ACC112 (cell line): ENCODE data around the gene DCTPP1.
"Not testable (repeated sequence)": the region's sequence is repeated elsewhere in the genome, so short reads cannot be mapped to it uniquely, and the experiment has no call there.

Experiments
- H2AFZ ChIP-seq: fragments of 200-600 bp; sonication (generic); one replicate; pipeline ENCODE4 v1.6.0; 2017; ENCODE audit warnings: antibody characterized with exemption, low read length; ENCODE audit not compliant: unreplicated experiment
- H3K27ac ChIP-seq: fragments of 200-600 bp; sonication (generic); 2 replicates; pipeline ENCODE4 v1.5.1; 2014; ENCODE audit warnings: low read depth, mild to moderate bottlenecking, antibody characterized with exemption, low read length, moderate library complexity
- H3K27me3 ChIP-seq: fragments of 200-600 bp; sonication (generic); 2 replicates; pipeline ENCODE4 v1.6.1; 2014; ENCODE audit warnings: mild to moderate bottlenecking, antibody characterized with exemption, low read length, moderate library complexity, mixed read lengths; ENCODE audit not compliant: insufficient read depth
- H3K36me3 ChIP-seq: fragments of 200-600 bp; sonication (generic); 2 replicates; pipeline ENCODE4 v1.6.1; 2016; ENCODE audit warnings: mild to moderate bottlenecking, antibody characterized with exemption, low read length, moderate library complexity, mixed read lengths; ENCODE audit not compliant: insufficient read depth
- H3K4me1 ChIP-seq: fragments of 200-600 bp; sonication (generic); one replicate; pipeline ENCODE4 v1.6.1; 2016; ENCODE audit warnings: low read length, mixed read lengths; ENCODE audit not compliant: insufficient read depth, unreplicated experiment, control insufficient read depth
- H3K4me3 ChIP-seq: fragments of 200-600 bp; sonication (generic); 2 replicates; pipeline ENCODE4 v1.5.1; 2014; ENCODE audit warnings: mild to moderate bottlenecking, low read depth, low read length
- H3K79me2 ChIP-seq: fragments of 200-600 bp; sonication (generic); one replicate; pipeline ENCODE4 v1.6.0; 2016; ENCODE audit warnings: low read length; ENCODE audit not compliant: control insufficient read depth, unreplicated experiment, insufficient read depth

The DCTPP1 gene

DNA sequence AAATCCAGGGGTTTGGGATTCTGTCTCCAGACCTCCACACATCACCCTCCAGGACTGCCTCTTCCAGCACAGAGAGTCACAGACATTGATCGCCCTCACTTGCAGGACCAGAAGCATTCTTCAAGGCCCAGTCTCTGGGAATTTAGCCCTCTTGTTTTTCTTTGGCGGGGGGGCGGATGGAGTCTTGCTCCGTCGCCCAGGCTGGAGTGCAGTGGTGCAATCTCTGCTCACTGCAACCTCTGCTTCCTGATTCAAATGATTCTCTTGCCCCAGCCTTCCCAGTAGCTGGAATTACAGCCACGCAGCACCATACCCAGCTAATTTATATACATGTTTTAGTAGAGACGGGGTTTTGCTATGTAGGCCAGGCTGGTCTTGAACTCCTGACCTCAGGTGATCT lies 34.2 kb upstream of the DCTPP1 start:
- no peaks in the 10 kb centered on the region for H3K4me1 ChIP-seq
- H3K4me3 ChIP-seq, result no peak overlapping the region
- H3K79me2 ChIP-seq, result no peaks in the 10 kb centered on the region
- no peaks in the 10 kb centered on the region for H3K27me3 ChIP-seq
- no peak overlapping the region for H3K27ac ChIP-seq
- H3K36me3 ChIP-seq, result no peaks in the 10 kb centered on the region
- H2AFZ ChIP-seq, result no peak overlapping the region

DNA sequence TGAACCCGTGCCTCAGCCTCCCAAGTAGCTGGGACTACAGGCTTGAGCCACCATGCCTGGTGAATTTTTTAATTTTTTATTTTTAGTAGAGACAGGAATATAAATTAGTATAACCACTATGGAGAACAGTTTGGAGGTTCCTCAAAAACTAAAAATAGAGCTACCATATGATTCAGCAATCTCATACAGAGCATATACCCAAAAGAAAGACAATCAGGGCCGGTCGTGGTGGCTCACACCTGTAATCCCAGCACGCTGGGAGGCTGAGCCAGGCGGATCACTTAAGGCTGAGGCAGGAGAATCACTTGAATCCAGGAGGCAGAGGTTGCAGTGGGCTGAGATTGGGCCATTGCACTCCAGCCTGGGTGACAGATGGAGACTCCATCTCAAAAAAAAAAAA lies 31.6 kb upstream of the DCTPP1 start:
- not testable (repeated sequence) for H3K27me3 ChIP-seq, H3K4me1 ChIP-seq, H3K79me2 ChIP-seq, H3K4me3 ChIP-seq, H3K27ac ChIP-seq, H2AFZ ChIP-seq, H3K36me3 ChIP-seq

DNA sequence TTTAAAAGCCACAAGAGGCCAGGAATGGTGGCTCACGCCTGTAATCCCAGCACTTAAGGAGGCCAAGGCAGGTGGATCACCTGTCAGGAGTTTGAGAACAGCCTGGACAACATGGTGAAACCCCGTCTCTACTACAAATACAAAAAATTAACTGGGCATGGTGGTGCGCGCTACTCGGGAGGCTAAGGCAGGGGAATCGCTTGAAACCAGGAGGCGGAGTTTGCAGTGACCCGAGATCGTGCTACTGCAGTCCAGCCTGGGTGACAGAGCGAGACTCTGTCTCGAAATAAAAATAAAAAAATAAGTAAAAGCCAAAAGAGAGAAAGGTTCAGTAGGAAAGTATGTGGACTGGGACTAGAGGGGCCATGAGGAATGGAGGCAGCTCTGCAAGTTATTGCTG lies 29.6 kb upstream of the DCTPP1 start:
- Histone ChIP-seq H3K79me2 (no peaks in the 10 kb centered on the region), H3K4me1 (no peaks in the 10 kb centered on the region), H2AFZ (no peak overlapping the region), H3K27me3 (no peaks in the 10 kb centered on the region), H3K36me3 (no peaks in the 10 kb centered on the region), H3K27ac (no peak overlapping the region), H3K4me3 (no peak overlapping the region)

DNA sequence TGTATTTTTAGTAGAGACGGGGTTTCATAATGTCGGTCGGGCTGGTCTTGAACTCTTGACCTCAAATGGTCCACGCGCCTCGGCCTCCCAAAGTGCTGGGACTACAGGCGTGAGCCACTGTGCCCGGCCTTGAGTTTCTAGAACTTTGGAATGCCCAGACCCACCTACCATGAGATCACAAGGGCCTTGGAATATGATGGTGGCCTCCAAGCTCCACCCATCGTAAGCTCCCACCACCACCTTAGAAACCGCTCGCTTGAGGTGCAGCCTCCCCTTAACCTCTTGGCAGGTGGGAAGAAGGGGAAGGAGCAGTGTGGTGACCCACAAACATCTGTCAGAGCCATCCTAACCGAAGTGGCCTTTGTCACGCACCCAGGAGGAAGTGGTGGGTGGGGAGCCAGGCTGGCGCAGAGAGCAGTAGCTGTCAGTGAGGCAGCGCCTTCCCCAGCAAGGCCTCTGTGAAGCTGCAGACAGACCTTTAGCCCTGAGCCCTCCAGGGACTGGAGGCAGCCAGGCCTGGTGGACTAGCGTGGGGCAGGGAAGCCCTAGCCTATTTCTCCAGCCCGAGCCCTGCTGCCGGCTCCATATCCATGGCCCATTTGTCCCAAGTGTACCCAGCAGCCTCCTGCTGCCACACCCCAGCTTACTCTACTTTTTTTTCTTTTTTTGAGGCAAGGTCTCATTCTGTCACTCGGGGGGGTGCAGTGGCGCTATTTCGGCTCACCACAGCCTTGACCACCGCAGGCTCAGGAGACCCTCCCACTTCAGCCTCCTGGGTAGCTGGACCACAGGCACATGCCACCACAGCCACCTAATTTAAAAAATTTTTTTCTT lies 28.9 kb upstream of the DCTPP1 start:
- Histone ChIP-seq H3K4me3 (no peak overlapping the region), H3K36me3 (no peaks in the 10 kb centered on the region), H3K4me1 (no peaks in the 10 kb centered on the region), H3K79me2 (no peaks in the 10 kb centered on the region), H3K27ac (no peak overlapping the region), H3K27me3 (no peaks in the 10 kb centered on the region), H2AFZ (no peak overlapping the region)

DNA sequence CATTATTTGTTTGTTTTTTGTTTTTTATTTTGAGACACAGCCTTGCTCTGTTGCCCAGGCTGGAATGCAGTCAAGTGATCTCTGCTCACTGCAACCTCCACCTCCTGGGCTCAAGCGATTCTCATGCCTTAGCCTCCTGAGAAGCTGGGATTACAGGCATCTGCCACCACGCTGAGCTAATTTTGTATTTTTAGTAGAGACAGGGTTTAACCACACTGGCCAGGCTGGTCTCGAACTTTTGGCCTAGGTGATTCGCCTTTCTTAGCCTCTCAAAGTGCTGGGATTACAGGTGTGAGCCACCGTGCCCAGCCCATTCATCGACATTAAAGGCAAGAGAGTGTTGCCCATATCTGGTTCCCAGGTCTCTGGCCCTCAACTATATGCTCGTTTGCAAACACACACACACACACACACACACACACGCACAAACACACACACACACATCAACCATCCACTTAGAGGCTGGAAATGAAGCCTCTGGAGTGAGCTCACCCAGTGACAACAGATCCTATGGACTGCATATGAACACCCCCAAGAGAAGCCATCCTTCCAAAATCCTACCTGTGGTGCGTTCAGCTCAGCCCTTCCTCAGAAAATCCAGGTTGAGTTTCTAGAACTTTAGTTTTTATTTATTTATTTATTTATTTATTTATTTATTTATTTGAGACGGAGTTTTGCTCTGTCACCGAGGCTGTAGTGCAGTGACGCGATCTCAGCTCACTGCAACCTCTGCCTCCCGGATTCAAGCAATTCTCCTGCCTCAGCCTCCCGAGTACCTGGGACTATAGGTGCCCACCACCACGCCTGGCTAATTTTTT lies 28.1 kb upstream of the DCTPP1 start:
- H3K36me3 ChIP-seq, result no peaks in the 10 kb centered on the region
- no peaks in the 10 kb centered on the region for H3K4me1 ChIP-seq
- H2AFZ ChIP-seq, result no peak overlapping the region
- no peak overlapping the region for H3K27ac ChIP-seq
- no peak overlapping the region for H3K4me3 ChIP-seq
- no peaks in the 10 kb centered on the region for H3K27me3 ChIP-seq
- H3K79me2 ChIP-seq, result no peaks in the 10 kb centered on the region

DNA sequence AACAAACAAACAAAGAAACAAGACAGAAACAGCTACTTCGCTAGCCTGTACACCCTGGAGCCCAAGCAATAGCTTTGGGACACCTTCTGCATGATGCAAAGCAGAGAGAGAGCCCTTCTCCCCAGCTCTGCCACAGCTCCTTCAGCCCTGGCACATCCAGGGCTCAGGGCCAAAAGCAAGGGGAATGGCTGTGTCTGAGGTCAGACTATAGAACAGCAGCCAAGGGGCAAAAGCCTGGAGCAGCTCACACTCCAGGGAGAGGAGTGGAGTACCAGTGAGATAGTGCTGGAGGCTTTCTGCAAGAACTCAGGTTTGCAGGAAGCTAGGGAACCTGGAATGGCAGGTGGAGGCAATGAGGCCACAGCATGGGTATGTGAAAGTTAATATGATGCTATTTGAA lies 27.4 kb upstream of the DCTPP1 start:
- Histone ChIP-seq H3K36me3 (no peaks in the 10 kb centered on the region), H3K27me3 (no peaks in the 10 kb centered on the region), H3K4me1 (no peaks in the 10 kb centered on the region), H3K79me2 (no peaks in the 10 kb centered on the region), H3K27ac (no peak overlapping the region), H2AFZ (no peak overlapping the region), H3K4me3 (no peak overlapping the region)

DNA sequence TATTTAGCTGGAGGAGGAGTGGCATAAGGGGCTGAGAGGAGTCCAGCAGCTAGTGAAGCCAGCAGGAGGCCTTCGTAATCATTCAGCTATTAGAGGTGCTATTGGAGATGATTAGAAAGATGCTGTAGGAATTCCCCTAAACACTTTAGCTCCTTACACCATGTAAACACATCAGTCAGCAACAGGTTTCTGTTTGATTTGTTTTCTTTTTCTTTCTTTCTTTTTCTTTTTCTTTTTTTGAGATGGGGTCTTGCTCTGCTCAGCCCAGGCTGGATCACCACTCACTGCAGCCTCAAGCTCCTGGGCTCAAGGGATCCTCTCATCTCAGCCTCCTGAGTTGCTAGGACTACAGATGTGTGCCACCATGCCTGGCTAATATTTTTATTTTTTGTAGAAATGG lies 26.5 kb upstream of the DCTPP1 start:
- Histone ChIP-seq H2AFZ (no peak overlapping the region), H3K4me1 (no peaks in the 10 kb centered on the region), H3K36me3 (no peaks in the 10 kb centered on the region), H3K27ac (no peak overlapping the region), H3K79me2 (no peaks in the 10 kb centered on the region), H3K4me3 (no peak overlapping the region), H3K27me3 (no peaks in the 10 kb centered on the region)

DNA sequence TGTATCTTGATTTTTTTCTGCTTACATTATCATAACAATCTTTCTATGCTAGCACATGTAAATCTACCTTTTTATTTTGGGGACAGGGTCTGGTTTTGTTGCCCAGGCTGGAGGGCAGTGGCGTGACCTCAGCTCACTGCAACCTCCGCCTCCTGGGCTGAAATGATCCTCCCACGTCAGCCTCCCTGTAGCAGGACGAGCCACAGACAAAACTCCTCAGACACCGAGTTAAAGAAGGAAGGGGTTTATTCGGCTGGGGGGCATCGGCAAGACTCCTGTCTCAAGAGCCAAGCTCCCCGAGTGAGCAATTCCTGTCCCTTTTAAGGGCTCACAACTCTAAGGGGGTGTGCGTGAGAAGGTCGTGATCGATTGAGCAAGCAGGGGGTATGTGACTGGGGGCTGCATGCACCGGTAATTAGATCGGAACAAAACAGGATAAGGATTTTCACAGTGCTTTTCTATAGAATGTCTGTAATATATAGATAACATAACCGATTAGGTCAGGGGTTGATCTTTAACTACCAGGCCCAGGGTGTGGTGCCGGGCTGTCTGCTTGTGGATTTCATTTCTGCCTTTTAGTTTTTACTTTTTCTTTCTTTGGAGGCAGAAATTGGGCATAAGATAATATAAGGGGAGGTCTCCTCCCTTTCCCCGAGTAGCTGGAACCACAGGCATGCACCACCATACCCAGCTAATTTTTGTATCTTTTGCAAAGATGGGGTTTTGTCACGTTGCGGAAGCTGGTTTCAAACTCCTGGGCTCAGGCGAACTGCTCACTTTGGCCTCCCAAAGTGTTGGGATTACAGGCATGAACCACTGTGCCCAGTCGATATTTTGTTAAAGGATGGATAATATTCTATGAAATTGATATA lies 23.1 kb upstream of the DCTPP1 start:
- H3K36me3 ChIP-seq, H2AFZ ChIP-seq, H3K4me1 ChIP-seq, H3K27ac ChIP-seq, H3K79me2 ChIP-seq, H3K27me3 ChIP-seq, H3K4me3 ChIP-seq: not testable (repeated sequence)

DNA sequence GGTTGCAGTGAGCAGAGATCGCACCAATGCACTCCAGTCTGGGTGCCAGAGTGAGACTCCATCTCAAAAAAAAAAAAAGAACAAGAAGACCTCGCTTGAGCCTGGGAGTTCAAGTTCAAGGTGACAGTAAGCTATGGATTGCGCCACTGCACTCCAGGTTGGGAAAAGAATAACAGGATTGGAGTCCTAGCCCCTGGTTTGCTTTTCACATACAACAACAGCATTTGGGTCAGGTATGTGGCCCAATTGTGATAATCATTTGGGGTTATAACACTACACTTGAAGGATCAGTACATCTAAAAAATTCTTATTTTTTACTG lies 19.2 kb upstream of the DCTPP1 start:
- no peak overlapping the region for H3K4me3 ChIP-seq
- no peak overlapping the region for H2AFZ ChIP-seq
- peaks cover 13% of the 10 kb centered on the region for H3K4me1 ChIP-seq
- peaks cover 8% of the 10 kb centered on the region for H3K36me3 ChIP-seq
- no peak overlapping the region for H3K27ac ChIP-seq
- peaks cover 16% of the 10 kb centered on the region for H3K79me2 ChIP-seq
- H3K27me3 ChIP-seq, result no peaks in the 10 kb centered on the region

DNA sequence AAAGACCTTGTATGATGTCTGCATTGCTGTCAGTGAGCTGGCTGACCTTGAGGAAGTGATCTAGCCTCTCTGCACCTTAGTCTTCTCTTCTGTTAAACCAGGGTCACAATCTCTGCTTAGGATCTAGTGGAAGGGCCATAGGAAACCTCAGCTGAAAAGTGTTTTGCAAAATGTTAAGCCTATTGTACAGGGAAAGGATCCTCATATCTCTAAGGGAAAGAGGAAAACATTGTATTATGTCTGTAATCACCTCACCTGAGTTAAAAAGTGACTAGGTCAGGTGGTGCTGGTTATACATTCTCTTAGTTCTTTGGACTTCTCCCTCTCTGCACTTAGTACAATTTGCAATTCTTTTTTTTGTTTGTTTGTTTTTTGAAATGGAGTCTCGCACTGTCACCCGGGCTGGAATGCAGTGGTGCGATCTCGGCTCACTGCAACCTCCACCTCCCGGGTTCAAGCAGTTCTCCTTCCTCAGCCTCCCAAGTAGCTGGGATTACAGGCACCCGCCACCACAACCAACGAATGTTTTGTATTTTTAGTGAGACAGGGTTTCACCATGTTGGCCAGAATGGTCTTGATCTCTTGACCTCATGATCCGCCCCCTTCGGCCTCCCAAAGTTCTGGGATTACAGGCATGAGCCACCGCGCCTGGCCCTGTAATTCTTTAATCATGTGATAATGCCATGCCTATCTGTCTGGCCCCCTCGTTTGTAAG lies 17.8 kb upstream of the DCTPP1 start:
- Histone ChIP-seq H3K4me3 (no peak overlapping the region), H2AFZ (no peak overlapping the region), H3K27me3 (no peaks in the 10 kb centered on the region), H3K4me1 (peaks cover 15% of the 10 kb centered on the region), H3K36me3 (peaks cover 16% of the 10 kb centered on the region), H3K27ac (no peak overlapping the region), H3K79me2 (peaks cover 20% of the 10 kb centered on the region)
